ENCODE data around the gene LCK.

The LCK gene

DNA sequence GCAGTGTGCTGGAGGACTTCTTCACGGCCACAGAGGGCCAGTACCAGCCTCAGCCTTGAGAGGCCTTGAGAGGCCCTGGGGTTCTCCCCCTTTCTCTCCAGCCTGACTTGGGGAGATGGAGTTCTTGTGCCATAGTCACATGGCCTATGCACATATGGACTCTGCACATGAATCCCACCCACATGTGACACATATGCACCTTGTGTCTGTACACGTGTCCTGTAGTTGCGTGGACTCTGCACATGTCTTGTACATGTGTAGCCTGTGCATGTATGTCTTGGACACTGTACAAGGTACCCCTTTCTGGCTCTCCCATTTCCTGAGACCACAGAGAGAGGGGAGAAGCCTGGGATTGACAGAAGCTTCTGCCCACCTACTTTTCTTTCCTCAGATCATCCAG is 34.6 kb downstream of the LCK start:
- Histone ChIP-seq H2AFZ (ENCODE audit: low read length) (no peak overlapping the region), H3K27me3 (replicated peaks; ENCODE audit: insufficient read depth, low read length) (no peaks in the 10 kb centered on the region), H3K27ac (ENCODE audit: low read length) (no peak overlapping the region), H3K36me3 (replicated peaks; ENCODE audit: insufficient read depth, low read length) (no peaks in the 10 kb centered on the region), H3K4me3 (ENCODE audit: low read length) (no peak overlapping the region), H3K9ac (ENCODE audit: low read length) (no peak overlapping the region), H3F3A (ENCODE audit: insufficient read depth, low read length) (no peaks in the 10 kb centered on the region), H3K9me2 (replicated peaks; ENCODE audit: insufficient read depth, low read length) (no peaks in the 10 kb centered on the region), H3K9me3 (replicated peaks; ENCODE audit: insufficient read depth, low read length) (no peaks in the 10 kb centered on the region), H3K4me2 (ENCODE audit: low read depth, low read length) (no peak overlapping the region), H4K20me1 (ENCODE audit: insufficient read depth, low read length) (no peaks in the 10 kb centered on the region), H3K79me2 (ENCODE audit: low read length) (no peaks in the 10 kb centered on the region), H3K4me1 (ENCODE audit: low read length) (no peaks in the 10 kb centered on the region)
- TF ChIP-seq, protein P1, sequence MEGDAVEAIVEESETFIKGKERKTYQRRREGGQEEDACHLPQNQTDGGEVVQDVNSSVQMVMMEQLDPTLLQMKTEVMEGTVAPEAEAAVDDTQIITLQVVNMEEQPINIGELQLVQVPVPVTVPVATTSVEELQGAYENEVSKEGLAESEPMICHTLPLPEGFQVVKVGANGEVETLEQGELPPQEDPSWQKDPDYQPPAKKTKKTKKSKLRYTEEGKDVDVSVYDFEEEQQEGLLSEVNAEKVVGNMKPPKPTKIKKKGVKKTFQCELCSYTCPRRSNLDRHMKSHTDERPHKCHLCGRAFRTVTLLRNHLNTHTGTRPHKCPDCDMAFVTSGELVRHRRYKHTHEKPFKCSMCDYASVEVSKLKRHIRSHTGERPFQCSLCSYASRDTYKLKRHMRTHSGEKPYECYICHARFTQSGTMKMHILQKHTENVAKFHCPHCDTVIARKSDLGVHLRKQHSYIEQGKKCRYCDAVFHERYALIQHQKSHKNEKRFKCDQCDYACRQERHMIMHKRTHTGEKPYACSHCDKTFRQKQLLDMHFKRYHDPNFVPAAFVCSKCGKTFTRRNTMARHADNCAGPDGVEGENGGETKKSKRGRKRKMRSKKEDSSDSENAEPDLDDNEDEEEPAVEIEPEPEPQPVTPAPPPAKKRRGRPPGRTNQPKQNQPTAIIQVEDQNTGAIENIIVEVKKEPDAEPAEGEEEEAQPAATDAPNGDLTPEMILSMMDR (IDR thresholded peaks at IDR 0.05; ENCODE audit: low read length), result no peak
- no peak for TF ChIP-seq EZH2 (optimal IDR thresholded peaks at IDR 0.05; ENCODE audit: low read depth, low read length)
- TF ChIP-seq EZH2phosphoT487 (IDR thresholded peaks at IDR 0.05; ENCODE audit: low read length), result no peak
- DNase-seq, result no peak

DNA sequence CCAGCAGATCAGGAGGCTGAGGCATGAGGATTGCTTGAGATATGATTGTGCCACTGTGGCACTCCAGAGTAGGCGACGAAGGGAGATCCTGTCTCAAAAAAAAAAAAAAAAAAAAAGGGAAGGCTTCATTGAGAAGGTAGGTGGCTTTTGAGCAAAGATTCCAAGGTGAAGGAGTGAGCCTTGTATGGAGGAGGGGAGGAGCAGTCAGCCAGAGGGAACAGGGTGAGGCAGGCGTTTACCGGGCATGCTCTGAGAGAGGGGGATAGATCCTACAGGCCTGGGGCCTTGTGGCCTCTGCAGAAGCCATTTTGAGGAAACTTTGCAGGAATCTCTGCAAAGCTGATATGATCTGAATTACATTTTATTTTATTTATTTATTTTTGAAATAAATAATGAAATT is 35.7 kb downstream of the LCK start:
- H3K27ac ChIP-seq (ENCODE audit: low read length), result no peak overlapping the region
- H3F3A ChIP-seq (ENCODE audit: insufficient read depth, low read length), result no peaks in the 10 kb centered on the region
- H3K27me3 ChIP-seq (replicated peaks; ENCODE audit: insufficient read depth, low read length), result no peaks in the 10 kb centered on the region
- no peaks in the 10 kb centered on the region for H4K20me1 ChIP-seq (ENCODE audit: insufficient read depth, low read length)
- no peaks in the 10 kb centered on the region for H3K79me2 ChIP-seq (ENCODE audit: low read length)
- no peak overlapping the region for H2AFZ ChIP-seq (ENCODE audit: low read length)
- no peaks in the 10 kb centered on the region for H3K36me3 ChIP-seq (replicated peaks; ENCODE audit: insufficient read depth, low read length)
- H3K9me2 ChIP-seq (replicated peaks; ENCODE audit: insufficient read depth, low read length), result no peaks in the 10 kb centered on the region
- no peaks in the 10 kb centered on the region for H3K9me3 ChIP-seq (replicated peaks; ENCODE audit: insufficient read depth, low read length)
- no peak overlapping the region for H3K9ac ChIP-seq (ENCODE audit: low read length)
- TF ChIP-seq, protein P1 (IDR thresholded peaks at IDR 0.05; ENCODE audit: low read length), result no peak
- TF ChIP-seq EZH2 (optimal IDR thresholded peaks at IDR 0.05; ENCODE audit: low read depth, low read length) (no peak), EZH2phosphoT487 (IDR thresholded peaks at IDR 0.05; ENCODE audit: low read length) (no peak)
- no peak overlapping the region for H3K4me2 ChIP-seq (ENCODE audit: low read depth, low read length)
- H3K4me3 ChIP-seq (ENCODE audit: low read length), result no peak overlapping the region
- no peak for DNase-seq
- no peaks in the 10 kb centered on the region for H3K4me1 ChIP-seq (ENCODE audit: low read length)

DNA sequence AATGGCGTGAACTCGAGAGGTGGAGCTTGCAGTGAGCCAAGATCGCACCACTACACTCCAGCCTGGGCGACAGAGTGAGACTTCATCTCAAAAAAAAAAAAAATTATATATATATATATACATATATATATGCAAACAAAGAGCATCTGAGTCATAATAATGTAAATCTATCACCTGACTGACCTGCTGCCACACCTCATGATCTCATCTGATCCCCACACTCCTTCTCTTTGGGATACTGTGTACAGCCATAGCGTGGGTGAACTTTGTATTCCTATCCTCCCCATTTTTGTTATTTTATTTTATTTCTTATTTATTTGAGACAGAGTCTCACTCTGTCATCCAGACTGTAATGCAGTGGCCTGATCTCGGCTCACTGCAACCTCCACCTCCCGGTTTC is 38.2 kb downstream of the LCK start:
- no peak overlapping the region for H2AFZ ChIP-seq (ENCODE audit: low read length)
- no peak overlapping the region for H3K4me3 ChIP-seq (ENCODE audit: low read length)
- no peaks in the 10 kb centered on the region for H3F3A ChIP-seq (ENCODE audit: insufficient read depth, low read length)
- H4K20me1 ChIP-seq (ENCODE audit: insufficient read depth, low read length), result no peaks in the 10 kb centered on the region
- no peaks in the 10 kb centered on the region for H3K9me2 ChIP-seq (replicated peaks; ENCODE audit: insufficient read depth, low read length)
- H3K4me2 ChIP-seq (ENCODE audit: low read depth, low read length), result no peak overlapping the region
- TF ChIP-seq EZH2 (optimal IDR thresholded peaks at IDR 0.05; ENCODE audit: low read depth, low read length), result no peak
- TF ChIP-seq, protein P1 (IDR thresholded peaks at IDR 0.05; ENCODE audit: low read length), result no peak
- no peaks in the 10 kb centered on the region; the same call in 1 of the 2 replicates for H3K4me1 ChIP-seq (ENCODE audit: low read length)
- no peaks in the 10 kb centered on the region for H3K9me3 ChIP-seq (replicated peaks; ENCODE audit: insufficient read depth, low read length)
- H3K27me3 ChIP-seq (replicated peaks; ENCODE audit: insufficient read depth, low read length), result no peaks in the 10 kb centered on the region
- no peak overlapping the region for H3K27ac ChIP-seq (ENCODE audit: low read length)
- H3K79me2 ChIP-seq (ENCODE audit: low read length), result peaks cover 24% of the 10 kb centered on the region
- H3K36me3 ChIP-seq (replicated peaks; ENCODE audit: insufficient read depth, low read length), result no peaks in the 10 kb centered on the region
- no peak for DNase-seq
- H3K9ac ChIP-seq (ENCODE audit: low read length), result no peak overlapping the region

Measured in MM.1S (cell line).